Iris pigment epithelial cell (primary cell): ENCODE results near the gene POU2F1.

ENCODE experiments used
- DNase-seq: peaks from one replicate; pipeline ENCODE4 v3.0.0-alpha.2; 2011; ENCODE audit warnings: low read depth

POU2F1 gene

GRCh38 chr1:167423684-167424619, 203.3 kb downstream of the POU2F1 start:
- DNase-seq: no peak

- no peak for DNase-seq
Measured at GRCh38 chr1:167425482-167425881, 204.8 kb downstream of the POU2F1 start.

- DNase-seq: no peak
Measured at GRCh38 chr1:167426716-167427115, 206.0 kb downstream of the POU2F1 start.

- no peak for DNase-seq
Measured at GRCh38 chr1:167427848-167428247, 207.2 kb downstream of the POU2F1 start.

GRCh38 chr1:167428395-167428794, 207.7 kb downstream of the POU2F1 start:
- DNase-seq: peak; percentile 63

GRCh38 chr1:167429612-167430011, 208.9 kb downstream of the POU2F1 start:
- no peak for DNase-seq

- no peak for DNase-seq
Measured at GRCh38 chr1:167430134-167430848, 209.6 kb downstream of the POU2F1 start.

GRCh38 chr1:167430849-167431242, 210.2 kb downstream of the POU2F1 start:
- DNase-seq: no peak

- no peak for DNase-seq
Measured at GRCh38 chr1:167431261-167431908, 210.7 kb downstream of the POU2F1 start.

GRCh38 chr1:167431909-167432650, 211.4 kb downstream of the POU2F1 start:
- no peak for DNase-seq

GRCh38 chr1:167432780-167433179, 212.1 kb downstream of the POU2F1 start:
- no peak for DNase-seq

- no peak for DNase-seq
Measured at GRCh38 chr1:167433884-167434283, 213.2 kb downstream of the POU2F1 start.

- DNase-seq: no peak
Measured at GRCh38 chr1:167434306-167434705, 213.6 kb downstream of the POU2F1 start.

GRCh38 chr1:167435484-167435883, 214.8 kb downstream of the POU2F1 start:
- DNase-seq: no peak

- no peak for DNase-seq
Measured at GRCh38 chr1:167438171-167439138, 217.8 kb downstream of the POU2F1 start.

GRCh38 chr1:167439301-167439988, 218.8 kb downstream of the POU2F1 start:
- DNase-seq: peak; percentile 45

GRCh38 chr1:167440345-167440744, 219.7 kb downstream of the POU2F1 start:
- no peak for DNase-seq

GRCh38 chr1:167440776-167441175, 220.1 kb downstream of the POU2F1 start:
- DNase-seq: no peak

- DNase-seq: no peak
Measured at GRCh38 chr1:167441222-167441621, 220.5 kb downstream of the POU2F1 start.
